GM19240 (cell line): ENCODE measurements around the gene SLC18A2.
"Not testable (repeated sequence)": the region's sequence is repeated elsewhere in the genome, so short reads cannot be mapped to it uniquely, and the experiment has no call there.

ENCODE experiments used
- DNase-seq: peaks from one replicate; pipeline ENCODE4 v3.0.0; 2011; ENCODE audit warnings: low spot score; ENCODE audit not compliant: insufficient read length

The SLC18A2 gene

DNA sequence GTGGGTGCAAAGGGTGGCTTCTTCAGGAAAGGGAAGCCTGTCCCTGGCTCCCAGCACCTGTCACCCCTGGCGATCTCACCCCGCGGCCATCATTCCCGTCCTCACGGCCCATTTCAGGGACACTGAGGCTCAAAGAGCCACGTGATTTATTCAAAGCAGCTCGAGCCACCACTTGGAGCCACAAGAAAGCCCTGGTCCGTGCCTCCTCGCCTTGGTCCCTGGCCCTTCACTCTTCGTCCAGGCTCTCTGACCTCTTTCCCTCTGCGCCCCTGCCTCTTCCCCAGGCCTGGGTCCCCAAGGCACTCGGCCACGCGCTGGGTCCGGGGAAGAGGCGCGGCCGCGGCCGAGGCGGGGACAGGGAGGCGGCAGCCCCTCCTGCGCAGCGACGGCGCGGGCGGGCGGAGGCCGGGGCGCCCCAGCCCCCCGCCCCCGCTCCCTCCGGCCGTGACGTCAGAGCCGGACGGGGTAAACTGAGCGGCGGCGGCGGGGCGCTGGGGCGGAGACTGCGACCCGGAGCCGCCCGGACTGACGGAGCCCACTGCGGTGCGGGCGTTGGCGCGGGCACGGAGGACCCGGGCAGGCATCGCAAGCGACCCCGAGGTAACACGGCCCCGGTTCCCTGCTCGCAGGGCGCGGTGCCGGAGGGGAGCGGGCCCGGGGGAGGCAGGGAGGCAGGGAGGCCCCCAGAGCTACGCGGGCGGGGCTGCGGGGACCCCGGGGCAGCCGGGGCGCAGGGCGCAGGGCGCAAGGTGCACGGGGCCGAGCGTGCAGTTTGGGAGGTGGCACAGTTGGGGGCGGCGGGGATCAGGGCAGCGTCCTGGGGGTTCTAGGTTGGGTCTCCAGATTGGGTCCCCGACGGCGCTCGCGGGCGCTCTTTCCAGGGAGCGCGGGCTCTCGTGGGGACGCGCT, at the start of gene SLC18A2:
SLC18A2 (plus strand) TSS at position 494 of the 909 bp plus-strand sequence. CDS start 580 bp downstream, outside the sequence.
- DNase-seq, result no peak

- no peak for DNase-seq
Observed at GRCh38 chr10:117197189-117197588, 43.7 kb upstream of the SLC18A2 start, which contains the start of gene KCNK18. Gene KCNK18 (plus strand): TSS chr10:117197489. CDS start chr10:117197489, 0 bp downstream.

DNA sequence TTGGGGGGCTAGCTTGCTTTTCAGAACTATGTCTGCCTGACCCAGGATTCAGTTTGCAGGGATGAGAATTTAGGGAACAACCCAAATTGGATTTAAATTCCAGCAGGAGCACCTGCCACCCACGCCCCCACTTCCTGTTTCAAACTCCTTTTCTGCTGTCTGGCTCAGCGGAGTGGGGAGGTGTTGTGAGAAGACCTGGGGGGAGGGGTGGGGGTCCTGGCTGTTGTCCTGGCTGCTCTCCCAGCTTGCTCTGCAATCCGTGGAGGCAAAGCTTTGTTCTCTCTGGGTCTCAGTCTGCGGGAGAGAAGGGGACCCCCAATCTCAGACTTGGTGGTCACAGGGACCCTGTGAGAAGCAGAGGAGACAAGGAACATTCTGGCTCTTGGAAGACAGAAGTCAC, 42.8 kb upstream of the SLC18A2 start:
- DNase-seq, result no peak

GRCh38 chr10:117201826-117202225, 39.1 kb upstream of the SLC18A2 start:
- DNase-seq, result no peak

DNA sequence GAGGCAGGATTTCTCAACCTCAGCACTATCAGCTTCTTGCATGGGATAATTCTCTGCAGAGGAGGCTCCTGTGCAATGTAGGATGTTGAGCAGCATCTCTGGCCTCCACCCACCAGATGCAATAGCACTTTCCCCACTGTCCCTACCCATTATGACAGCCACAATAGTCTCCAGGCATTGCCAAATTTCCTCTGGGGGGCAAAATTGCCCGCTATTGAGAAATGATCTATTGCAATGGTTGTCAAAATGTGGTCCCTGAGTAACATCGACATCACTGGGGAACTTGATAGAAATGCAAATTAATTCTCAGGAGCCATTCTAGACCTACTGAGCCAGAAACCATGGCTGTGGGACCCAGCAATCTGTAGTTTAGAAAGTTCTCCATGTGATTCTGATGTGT, 36.6 kb upstream of the SLC18A2 start:
- DNase-seq, result no peak

DNA sequence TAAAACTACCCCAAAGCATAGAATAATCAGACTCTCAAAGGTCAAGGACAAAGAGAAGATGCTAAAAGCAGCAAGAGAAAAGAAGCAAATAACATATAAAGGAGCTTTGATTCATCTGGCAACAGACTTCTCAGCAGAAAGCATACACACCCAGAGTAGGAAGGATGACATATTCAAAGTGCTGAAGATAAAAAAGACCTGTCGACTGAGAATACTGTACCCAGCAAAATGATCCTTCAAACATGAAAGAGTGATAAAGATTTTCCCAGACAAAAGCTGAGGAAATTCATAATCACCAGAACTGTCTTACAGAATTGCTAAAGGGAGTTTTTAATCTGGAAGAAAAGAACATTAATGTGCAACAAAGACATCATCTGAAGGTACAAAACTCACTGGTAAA, 28.7 kb upstream of the SLC18A2 start:
- DNase-seq, result no peak

DNA sequence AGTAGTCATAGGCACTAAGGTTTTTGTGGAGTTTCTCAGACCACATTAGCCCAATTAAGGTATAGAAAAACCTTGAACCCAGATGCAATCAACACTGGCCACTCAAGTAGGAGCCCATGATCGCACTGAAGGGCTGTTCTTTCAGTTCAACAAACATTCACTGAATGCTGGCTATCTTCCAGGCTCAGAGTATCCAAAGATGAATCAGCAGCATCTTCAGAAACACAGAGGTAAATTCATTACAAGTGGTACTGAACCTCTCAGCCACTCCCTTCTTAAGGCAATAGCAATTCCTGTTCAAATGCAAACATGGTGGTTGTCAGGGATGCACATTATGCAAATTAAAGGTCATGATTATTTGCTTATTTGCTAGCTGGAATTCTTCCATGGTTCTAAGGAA, 26.5 kb upstream of the SLC18A2 start:
- no peak for DNase-seq

DNA sequence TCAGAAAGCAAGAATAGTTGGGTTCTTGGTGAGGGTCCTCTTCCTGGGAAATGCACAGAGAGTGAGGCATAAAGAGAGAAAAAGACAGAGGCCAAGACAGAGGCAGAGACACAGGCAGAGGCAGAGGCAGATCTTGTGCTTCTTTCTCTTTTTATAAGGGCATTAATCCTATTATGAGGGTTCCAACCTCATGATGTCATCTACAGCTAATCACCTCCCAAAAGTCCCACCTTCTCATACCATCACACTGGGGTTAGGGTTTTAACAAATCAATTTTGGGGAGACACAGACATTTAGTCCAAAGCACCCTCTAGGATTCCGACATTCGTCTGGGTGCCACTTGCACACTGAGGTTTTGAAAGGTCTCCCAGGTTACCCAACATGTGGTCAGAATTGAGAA, 25.8 kb upstream of the SLC18A2 start:
- no peak for DNase-seq

GRCh38 chr10:117216028-117216427, 24.9 kb upstream of the SLC18A2 start:
- DNase-seq, result no peak

DNA sequence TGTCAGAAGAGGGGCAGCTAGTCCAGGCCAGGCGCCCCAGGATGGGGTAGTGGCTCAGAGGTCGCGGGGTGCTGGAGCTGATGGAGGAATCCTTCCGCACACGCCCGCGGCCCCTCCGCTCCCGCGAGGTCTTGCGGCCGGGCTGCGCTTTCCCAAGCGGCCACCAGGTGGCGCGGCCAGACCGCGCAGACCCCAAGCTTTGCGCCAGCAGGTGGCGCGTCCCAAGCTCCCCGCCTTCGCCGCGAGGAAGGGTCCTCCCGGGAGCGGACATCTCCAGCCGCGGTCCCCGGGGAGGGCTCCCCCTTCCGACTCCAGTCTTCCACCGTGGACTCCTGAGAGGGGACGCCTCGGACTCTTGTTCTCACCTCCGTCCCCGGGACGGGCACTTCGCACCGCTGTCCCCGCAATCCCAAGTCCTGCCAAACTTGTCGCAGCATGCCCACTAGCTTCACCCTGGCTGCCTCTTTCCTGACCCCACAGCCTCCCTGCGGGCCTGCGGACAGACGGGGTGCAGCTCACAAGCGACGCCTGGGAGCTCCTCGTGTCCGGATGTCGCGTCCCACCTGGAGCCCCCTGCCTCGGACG, 24.2 kb upstream of the SLC18A2 start:
- DNase-seq, result peak; percentile 80

DNA sequence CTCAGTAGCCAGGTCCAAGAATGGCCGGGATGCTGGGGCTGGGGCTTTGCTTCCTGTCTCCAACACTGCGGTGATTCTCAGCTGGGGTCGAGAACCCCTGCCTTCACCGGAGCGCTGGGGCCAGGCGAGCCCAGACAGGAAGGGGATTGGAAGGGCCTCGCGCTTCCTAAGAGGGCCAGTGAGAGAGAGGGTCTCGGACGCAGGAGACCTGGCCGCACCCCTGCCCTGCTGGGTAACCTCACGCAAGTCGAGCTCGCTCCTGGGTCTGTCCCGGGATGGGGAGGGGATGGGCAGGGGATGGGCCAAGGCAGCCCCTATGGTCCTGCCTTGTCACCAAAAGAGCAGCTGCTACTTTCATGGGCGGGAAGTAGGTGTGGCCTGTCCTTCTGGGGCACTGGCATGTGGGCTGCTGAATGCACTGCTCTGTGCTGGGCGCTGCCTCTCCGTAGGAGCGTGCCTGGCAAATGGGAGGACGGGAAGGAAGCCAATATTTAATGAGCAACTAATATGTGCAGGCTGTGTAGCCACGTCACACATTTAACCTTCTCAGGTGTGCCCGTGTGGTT, 23.6 kb upstream of the SLC18A2 start:
- peak; percentile 28 for DNase-seq

- DNase-seq, result no peak
Observed at GRCh38 chr10:117218654-117219053, 22.3 kb upstream of the SLC18A2 start.

DNA sequence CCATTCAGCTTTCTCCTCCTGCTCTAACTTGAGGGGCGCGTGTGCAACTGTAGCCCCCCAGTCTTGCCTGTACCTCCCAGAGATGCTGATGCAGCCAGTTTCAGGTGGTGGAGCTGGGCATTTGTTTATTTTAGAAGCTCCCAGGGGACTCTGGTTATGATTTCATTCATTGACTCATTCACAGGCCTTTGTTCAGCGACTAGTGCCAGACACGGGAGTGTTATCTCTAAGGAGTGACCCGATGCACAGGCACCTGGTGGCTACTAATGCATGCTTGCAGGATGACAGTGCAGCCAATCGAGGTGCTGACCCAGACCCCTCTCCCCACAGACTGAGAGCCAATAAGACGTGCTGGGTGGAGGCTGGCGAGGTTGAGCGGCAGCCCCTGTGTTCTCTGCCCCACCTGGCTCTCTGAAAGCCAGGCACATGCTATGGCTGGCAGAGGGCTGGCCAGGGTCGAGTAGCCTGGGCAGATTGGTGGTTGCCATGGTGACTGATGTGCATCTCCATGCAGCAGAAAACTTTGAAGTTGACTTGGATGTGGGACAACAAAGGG, 19.7 kb upstream of the SLC18A2 start:
- DNase-seq, result no peak

DNA sequence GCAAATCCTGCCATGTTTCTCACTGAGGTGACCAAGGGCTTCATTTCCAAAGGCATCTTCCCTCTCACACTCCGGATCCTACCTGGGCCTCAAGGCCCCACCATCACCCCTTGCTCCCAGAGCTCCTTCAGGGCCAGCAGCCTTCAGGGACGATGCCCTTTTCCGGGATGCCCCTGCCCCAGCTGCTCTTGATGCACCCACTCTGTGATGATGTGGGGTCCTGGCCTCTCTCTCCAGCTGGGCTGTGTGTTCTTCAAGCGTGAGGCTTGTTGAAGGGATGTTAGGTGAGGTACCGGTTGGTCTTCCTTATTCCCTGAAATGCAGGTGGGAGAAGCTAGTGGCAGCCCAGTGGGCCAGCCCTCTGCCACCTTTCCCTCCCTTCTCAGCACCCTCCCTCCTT, 18.4 kb upstream of the SLC18A2 start:
- DNase-seq, result no peak

GRCh38 chr10:117222976-117223692, 17.8 kb upstream of the SLC18A2 start:
- no peak for DNase-seq

DNA sequence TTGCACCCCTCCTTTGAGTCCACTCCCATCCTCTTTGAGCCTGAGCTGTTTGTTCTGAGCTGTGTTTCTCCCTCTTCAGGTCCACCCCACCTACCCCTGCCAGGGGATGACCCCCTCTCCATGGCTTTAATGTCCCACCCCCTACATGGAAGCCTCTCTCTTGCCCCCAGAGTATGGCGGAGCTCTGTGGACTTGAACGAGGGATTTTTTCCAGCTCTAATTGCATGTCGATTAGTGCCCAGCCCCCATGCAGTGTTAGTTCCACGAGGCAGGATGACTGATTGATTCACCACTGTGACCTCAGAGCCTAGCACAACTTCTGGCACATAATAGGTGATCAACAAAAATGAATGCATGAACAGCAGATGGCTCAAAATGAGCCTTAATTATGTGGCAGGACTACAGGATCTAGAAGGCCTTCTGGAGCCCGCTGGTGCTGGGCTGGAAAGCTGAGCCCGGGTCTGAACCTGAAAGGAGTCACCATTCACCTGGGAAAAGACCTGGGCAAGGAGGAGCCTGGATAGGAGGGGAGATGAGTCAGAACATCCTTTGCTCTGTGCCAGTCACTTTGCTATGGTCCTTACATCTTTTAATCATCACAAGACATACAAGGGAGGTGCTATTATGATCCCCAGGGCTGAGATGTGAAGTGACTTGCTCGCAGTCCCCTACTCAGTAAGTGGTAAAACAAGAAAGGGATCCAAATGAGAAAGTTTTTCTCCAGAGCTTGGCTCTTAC, 17.1 kb upstream of the SLC18A2 start:
- no peak for DNase-seq

- DNase-seq, result no peak
Observed at GRCh38 chr10:117224881-117225280, 16.0 kb upstream of the SLC18A2 start.

- DNase-seq, result peak; percentile 33
Observed at GRCh38 chr10:117226813-117227451, 14.0 kb upstream of the SLC18A2 start.

DNA sequence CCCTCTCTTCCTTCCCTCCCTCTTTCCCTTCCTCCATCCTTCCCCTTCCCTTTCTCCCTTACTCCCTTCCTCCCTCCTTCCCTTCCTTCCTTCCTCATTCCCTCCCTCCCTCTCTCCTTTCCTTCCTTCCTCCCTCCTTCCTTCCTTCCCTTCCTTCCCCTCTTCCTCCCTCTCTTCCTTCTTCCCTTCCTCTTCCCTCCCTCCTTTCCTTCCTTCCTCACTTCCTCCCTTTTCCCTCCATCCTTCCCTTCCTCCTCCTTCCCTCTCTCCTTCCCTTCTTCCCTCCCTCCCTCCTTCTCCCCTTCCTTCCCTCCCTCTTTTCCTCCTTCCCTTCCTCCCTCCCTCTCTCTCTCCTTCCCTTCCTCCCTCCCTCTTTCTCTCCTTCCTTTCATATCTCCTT, 12.7 kb upstream of the SLC18A2 start:
- no peak for DNase-seq

DNA sequence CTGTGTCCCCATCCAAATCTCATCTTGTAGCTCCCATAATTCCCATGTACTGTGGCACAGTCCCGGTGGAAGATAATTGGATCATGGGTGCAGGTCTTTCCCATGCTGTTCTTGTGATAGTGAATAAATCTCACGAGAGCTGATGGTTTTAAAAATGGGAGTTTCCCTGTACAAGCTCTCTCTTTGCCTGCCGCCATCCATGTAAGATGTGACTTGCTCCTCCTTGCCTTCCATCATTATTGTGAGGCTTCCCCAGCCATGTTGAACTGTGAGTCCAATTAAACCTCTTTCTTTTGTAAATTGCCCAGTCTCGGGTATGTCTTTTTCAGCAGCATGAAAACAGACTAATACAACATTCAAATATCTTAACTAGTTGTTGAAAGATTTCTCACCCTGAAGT, 10.8 kb upstream of the SLC18A2 start:
- DNase-seq, result not testable (repeated sequence)
